Measurements from ENCODE around the gene DENND4C.
"Not testable (repeated sequence)": the region's sequence is repeated elsewhere in the genome, so short reads cannot be mapped to it uniquely, and the experiment has no call there.

DENND4C gene

GRCh38 chr9:19233344-19233743, 2.9 kb downstream of the DENND4C start:
- no peak for TF ChIP-seq ZNF274 (IDR thresholded peaks at IDR 0.05; ENCODE audit: low read depth, low read length)
- peak overlapping the region; percentile 25 for H3K4me3 ChIP-seq (ENCODE audit: low read length)

DNA sequence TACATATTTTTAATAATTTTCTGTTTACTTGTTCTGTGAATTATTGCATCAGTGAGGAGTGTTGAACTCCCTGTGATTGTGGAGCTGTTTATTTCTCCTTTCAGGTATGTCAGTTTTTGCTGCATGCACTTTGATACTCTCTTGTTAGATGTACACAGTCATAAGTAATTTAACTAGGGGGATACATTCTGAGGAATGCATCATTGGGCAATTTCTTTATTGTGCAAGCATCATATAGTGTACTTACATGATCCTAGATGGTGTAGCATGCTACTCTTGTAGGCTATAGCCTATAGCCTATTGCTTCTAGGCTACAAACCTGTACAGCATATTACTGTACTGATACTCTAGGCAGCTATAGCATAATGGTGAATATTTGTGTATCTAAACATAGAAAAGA, 9.5 kb downstream of the DENND4C start:
- TF ChIP-seq ZNF274 (IDR thresholded peaks at IDR 0.05; ENCODE audit: low read depth, low read length): no peak
- H3K4me3 ChIP-seq (ENCODE audit: low read length): no peak overlapping the region

GRCh38 chr9:19241728-19242127, 11.2 kb downstream of the DENND4C start:
- no peak for TF ChIP-seq ZNF274 (IDR thresholded peaks at IDR 0.05; ENCODE audit: low read depth, low read length)
- H3K4me3 ChIP-seq (ENCODE audit: low read length): no peak overlapping the region

DNA sequence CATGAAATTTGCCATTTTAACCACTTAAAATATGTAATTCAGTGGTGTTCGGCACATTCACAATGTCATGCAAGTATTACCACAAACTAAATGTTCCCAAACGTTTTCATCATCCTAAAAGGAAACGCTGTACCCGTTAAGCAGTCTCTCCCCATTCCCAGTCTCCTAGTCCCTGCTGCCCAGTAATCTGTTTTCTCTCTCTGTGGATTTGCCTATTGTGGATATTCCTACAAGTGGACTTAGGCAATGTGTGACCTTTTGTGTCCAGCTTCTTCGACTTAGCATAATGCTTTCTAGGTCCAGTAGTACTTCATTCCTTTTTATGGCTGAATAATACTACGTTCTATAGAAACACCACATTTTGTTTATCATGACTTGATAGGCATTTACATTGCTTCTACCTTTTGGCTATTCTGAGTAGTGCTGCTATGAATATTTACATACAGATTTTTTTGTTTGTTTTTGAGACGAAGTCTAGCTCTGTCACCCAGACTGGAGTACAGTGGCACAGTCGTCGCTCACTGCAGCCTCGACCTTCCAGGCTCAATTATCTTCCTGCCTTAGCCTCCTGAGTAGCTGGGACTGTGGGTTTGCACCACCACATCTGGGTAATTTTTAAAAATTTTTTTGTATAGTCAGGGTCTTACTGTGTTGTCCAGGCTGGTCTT, 13.0 kb downstream of the DENND4C start:
- no peak overlapping the region for H3K4me3 ChIP-seq (ENCODE audit: low read length)
- no peak for TF ChIP-seq ZNF274 (IDR thresholded peaks at IDR 0.05; ENCODE audit: low read depth, low read length)

DNA sequence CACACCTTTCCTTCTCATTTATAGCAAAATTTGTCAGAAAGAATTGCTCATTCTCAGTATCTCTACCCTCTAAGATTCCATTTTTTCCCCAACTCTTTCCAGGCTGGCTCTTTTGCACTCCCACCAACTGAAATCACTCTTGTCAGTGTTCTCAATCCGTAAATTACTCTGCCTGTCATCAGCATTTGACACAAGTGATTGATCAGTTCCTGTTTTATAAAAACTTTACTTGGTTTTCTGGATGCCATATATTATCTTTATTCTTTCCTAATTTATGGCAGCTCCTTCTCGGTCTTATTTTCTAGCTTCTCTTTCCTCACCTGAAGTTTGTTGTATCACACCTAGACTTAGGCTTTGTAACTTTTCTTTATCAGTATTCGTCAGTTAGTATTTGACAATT, 16.4 kb downstream of the DENND4C start:
- TF ChIP-seq ZNF274 (IDR thresholded peaks at IDR 0.05; ENCODE audit: low read depth, low read length): no peak
- H3K4me3 ChIP-seq (ENCODE audit: low read length): no peak overlapping the region

DNA sequence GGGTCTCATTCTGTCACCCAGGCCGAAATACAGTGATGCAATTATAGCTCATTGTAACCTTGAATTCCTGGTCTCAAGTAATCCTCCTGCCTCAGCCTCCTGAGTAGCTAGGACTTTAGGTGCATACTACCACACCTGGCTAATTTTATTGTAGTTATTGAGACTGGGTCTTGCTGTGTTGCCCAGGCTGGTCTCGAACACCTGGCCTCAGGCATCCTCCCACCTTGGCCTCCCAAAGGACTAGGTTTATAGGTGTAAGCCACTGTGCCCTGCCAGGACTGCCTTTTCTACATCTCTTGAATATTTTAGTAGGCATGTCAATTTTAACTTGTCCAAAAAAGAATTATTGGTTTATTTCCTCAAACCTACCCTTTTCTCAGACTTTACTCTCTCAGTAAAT, 16.9 kb downstream of the DENND4C start:
- no peak overlapping the region for H3K4me3 ChIP-seq (ENCODE audit: low read length)
- no peak for TF ChIP-seq ZNF274 (IDR thresholded peaks at IDR 0.05; ENCODE audit: low read depth, low read length)

DNA sequence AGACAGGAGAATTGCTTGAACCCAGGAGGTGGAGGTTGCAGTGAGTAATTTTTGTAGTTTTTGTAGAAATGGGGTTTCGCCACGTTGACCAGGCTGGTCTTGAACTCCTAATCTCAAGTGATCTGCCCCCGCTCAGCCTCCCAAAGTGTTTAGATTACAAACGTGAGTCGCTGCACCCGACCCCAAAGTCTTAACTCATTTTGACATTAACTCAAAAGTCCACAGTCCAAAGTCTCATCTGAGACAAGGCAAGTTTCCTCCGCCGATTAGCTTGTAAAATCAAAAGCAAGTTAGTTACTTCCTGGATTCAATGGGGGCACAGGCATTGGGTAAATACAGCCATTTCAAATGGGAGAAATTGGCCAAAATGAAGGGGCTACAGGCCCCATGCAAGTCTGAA, 19.9 kb downstream of the DENND4C start:
- not testable (repeated sequence) for H3K4me3 ChIP-seq (ENCODE audit: low read length)

- H3K4me3 ChIP-seq (ENCODE audit: low read length): not testable (repeated sequence)
Measured at GRCh38 chr9:19251203-19251602, 20.7 kb downstream of the DENND4C start.

GRCh38 chr9:19251622-19252021, 21.1 kb downstream of the DENND4C start:
- not testable (repeated sequence) for H3K4me3 ChIP-seq (ENCODE audit: low read length)

DNA sequence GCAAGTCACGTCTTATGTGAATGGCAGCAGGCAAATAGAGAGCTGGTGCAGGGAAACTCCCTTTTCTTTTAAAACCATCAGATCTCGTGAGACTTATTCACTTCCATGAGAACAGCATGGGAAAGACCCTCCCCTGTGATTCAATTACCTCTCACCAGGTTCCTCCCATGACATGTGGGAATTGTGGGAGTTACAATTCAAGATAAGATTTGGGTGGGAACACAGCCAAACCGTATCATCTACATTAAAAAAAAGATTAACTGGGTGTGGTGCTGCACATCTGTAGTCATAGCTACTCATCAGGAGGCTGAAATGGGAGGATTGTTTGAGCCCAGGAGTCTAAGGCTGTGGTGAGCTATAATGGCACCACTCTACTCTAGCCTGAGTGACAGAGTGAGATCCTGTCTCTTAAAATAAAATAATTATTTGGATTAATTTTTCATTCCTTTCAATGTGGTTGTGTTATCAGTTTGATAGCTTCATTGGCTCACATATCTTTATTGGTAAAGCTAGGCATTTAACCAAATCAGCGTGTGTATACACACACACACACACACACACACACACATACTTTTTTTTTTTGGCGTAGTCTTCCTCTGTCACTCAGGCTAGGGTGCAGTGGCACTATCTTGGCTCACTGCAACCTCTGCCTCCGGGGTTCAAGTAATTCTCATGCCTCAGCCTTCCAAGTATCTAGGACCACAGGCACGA, 21.8 kb downstream of the DENND4C start:
- H3K4me3 ChIP-seq (ENCODE audit: low read length): no peak overlapping the region
- no peak for TF ChIP-seq ZNF274 (IDR thresholded peaks at IDR 0.05; ENCODE audit: low read depth, low read length)

GRCh38 chr9:19252885-19253219, 22.4 kb downstream of the DENND4C start:
- TF ChIP-seq ZNF274 (IDR thresholded peaks at IDR 0.05; ENCODE audit: low read depth, low read length): no peak
- H3K4me3 ChIP-seq (ENCODE audit: low read length): no peak overlapping the region

DNA sequence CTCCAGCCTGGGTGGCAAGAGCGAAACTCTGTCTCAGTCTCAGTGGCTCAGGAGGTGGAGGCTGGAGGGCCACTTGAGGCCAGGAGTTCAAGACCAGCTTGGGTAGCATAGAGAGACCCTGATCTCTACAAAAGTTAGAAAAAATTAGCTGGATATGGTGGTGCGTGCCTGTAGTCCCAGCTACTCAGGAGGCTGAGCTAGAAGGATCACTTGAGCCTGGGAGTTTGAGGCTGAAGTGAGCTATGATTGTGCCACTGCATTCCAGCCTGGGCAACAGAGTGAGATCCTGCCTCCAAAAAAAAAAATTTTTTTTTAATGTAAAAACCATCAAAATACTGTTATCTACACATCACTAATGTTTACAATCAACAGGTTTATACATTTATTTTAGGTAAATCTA, 24.6 kb downstream of the DENND4C start:
- H3K4me3 ChIP-seq (ENCODE audit: low read length): no peak overlapping the region
- no peak for TF ChIP-seq ZNF274 (IDR thresholded peaks at IDR 0.05; ENCODE audit: low read depth, low read length)

GRCh38 chr9:19255821-19256220, 25.3 kb downstream of the DENND4C start:
- no peak for TF ChIP-seq ZNF274 (IDR thresholded peaks at IDR 0.05; ENCODE audit: low read depth, low read length)
- no peak overlapping the region for H3K4me3 ChIP-seq (ENCODE audit: low read length)

- not testable (repeated sequence) for H3K4me3 ChIP-seq (ENCODE audit: low read length)
Measured at GRCh38 chr9:19259665-19260255, 29.3 kb downstream of the DENND4C start.

- H3K4me3 ChIP-seq (ENCODE audit: low read length): not testable (repeated sequence)
Measured at GRCh38 chr9:19265602-19266001, 35.1 kb downstream of the DENND4C start.

DNA sequence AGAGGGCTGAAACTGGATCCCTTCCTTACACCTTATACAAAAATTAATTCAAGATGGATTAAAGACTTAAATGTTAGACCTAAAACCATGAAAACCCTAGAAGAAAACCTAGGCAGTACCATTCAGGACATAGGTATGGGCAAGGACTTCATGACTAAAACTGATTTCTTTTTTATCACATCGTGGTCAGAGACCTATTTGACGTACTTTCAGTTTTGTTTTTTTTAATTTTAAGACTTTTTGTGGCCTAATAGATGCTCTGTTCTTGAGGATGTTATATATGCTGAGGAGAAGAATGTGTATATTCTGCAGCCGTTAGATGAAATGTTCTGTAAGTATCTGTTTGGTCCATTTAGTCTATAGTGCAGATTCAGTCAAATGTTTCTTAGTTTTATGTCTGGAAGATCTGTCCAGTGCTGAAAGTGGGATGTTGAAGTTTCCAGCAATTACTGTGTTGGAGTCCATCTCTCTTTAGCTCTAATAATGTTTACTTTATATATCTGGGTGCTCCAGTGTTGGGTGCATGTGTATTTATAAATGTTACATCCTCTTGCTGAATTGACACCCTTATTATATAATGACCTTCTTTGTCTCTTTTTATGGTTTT, 36.4 kb downstream of the DENND4C start:
- not testable (repeated sequence) for H3K4me3 ChIP-seq (ENCODE audit: low read length)

Measured in GM08714 (cell line).